ENCODE results near the gene DDX11.
"Not testable (repeated sequence)": the region's sequence is repeated elsewhere in the genome, so short reads cannot be mapped to it uniquely, and the experiment has no call there.

GRCh38 chr12:31136581-31136980 lies 62.9 kb downstream of the DDX11 start:
- not testable (repeated sequence) for TF ChIP-seq POLR2A (IDR thresholded peaks at IDR 0.05; ENCODE audit: low read depth, low read length); TAF1 (IDR thresholded peaks at IDR 0.05; ENCODE audit: low read depth, low read length); POLR2AphosphoS5 (IDR thresholded peaks at IDR 0.05; ENCODE audit: low read depth, low read length); SPI1 (IDR thresholded peaks at IDR 0.05; ENCODE audit: low read depth, low read length); PAX5 (IDR thresholded peaks at IDR 0.05; ENCODE audit: insufficient read depth, low read length, severe bottlenecking); POU2F2 (IDR thresholded peaks at IDR 0.05; ENCODE audit: low read depth, low read length)
